H9 (cell line): ENCODE results near the gene TEX51. TPM values are rescaled to one million over a fixed set of nuclear protein-coding genes. Genes with fewer than 3 reads are reported as not detected.

Experiments
- DNase-seq: peaks from one replicate; pipeline ENCODE4 v3.0.0-alpha.2; 2017
- H2AFZ ChIP-seq: one replicate; pipeline ENCODE4 v1.6.1; 2013; ENCODE audit warnings: mild to moderate bottlenecking, low read length, control low read depth, moderate library complexity
- H2AK5ac ChIP-seq: 2 replicates; pipeline ENCODE4 v1.6.1; 2013; ENCODE audit warnings: low read length, control low read depth, mixed read lengths; ENCODE audit not compliant: insufficient read length
- H2BK120ac ChIP-seq: one replicate; pipeline ENCODE4 v1.6.1; 2013; ENCODE audit warnings: low read depth, mild to moderate bottlenecking, low read length, control low read depth, inconsistent platforms; ENCODE audit not compliant: poor library complexity, severe bottlenecking
- H2BK12ac ChIP-seq: 2 replicates; pipeline ENCODE4 v1.6.1; 2013; ENCODE audit warnings: low read length, control low read depth, mixed read lengths, low read depth; ENCODE audit not compliant: insufficient read length
- H2BK15ac ChIP-seq: 2 replicates; pipeline ENCODE4 v1.6.1; 2013; ENCODE audit warnings: low read depth, low read length, control low read depth
- H2BK20ac ChIP-seq: one replicate; pipeline ENCODE4 v1.6.1; 2013; ENCODE audit warnings: low read depth, mild to moderate bottlenecking, low read length, control low read depth, inconsistent platforms; ENCODE audit not compliant: poor library complexity, severe bottlenecking
- H2BK5ac ChIP-seq: 2 replicates; pipeline ENCODE4 v1.6.1; 2013; ENCODE audit warnings: low read length, control low read depth, mixed read lengths; ENCODE audit not compliant: insufficient read length
- H3K14ac ChIP-seq: 2 replicates; pipeline ENCODE4 v1.6.1; 2013; ENCODE audit warnings: low read length, control low read depth; ENCODE audit not compliant: insufficient read depth
- H3K18ac ChIP-seq: 2 replicates; pipeline ENCODE4 v1.6.1; 2013; ENCODE audit warnings: low read depth, mild to moderate bottlenecking, mixed read lengths, low read length, control low read depth; ENCODE audit not compliant: insufficient read length
- H3K23ac ChIP-seq: 2 replicates; pipeline ENCODE4 v1.6.1; 2013; ENCODE audit warnings: low read length, control low read depth, mixed read lengths, low read depth; ENCODE audit not compliant: insufficient read length
- H3K23me2 ChIP-seq: 2 replicates; pipeline ENCODE4 v1.6.1; 2013; ENCODE audit warnings: low read depth, mild to moderate bottlenecking, mixed read lengths, low read length, control low read depth; ENCODE audit not compliant: insufficient read length, poor library complexity, severe bottlenecking
- H3K27ac ChIP-seq: 2 replicates; pipeline ENCODE4 v1.5.1; 2013; ENCODE audit warnings: low read length, control low read depth, mixed read lengths, low read depth; ENCODE audit not compliant: insufficient read length
- H3K27me3 ChIP-seq: 2 replicates; pipeline ENCODE4 v1.6.1; 2013; ENCODE audit warnings: low read length, control low read depth, inconsistent platforms; ENCODE audit not compliant: insufficient read depth
- H3K4ac ChIP-seq: 2 replicates; pipeline ENCODE4 v1.6.1; 2013; ENCODE audit warnings: low read depth, mild to moderate bottlenecking, control low read depth, inconsistent platforms, low read length, moderate library complexity
- H3K4me1 ChIP-seq: 2 replicates; pipeline ENCODE4 v1.6.1; 2013; ENCODE audit warnings: low read length, control low read depth, inconsistent platforms; ENCODE audit not compliant: insufficient read depth
- H3K4me2 ChIP-seq: 2 replicates; pipeline ENCODE4 v1.6.1; 2013; ENCODE audit warnings: low read length, control low read depth, mixed read lengths; ENCODE audit not compliant: insufficient read length, insufficient read depth
- H3K56ac ChIP-seq: 2 replicates; pipeline ENCODE4 v1.6.1; 2013; ENCODE audit warnings: low read depth, mild to moderate bottlenecking, mixed read lengths, low read length, control low read depth; ENCODE audit not compliant: insufficient read length
- H3K79me1 ChIP-seq: 2 replicates; pipeline ENCODE4 v1.6.1; 2013; ENCODE audit warnings: low read depth, mild to moderate bottlenecking, moderate library complexity, low read length, control low read depth, inconsistent platforms; ENCODE audit not compliant: insufficient read depth, poor library complexity, severe bottlenecking
- H3K79me2 ChIP-seq: 2 replicates; pipeline ENCODE4 v1.6.1; 2013; ENCODE audit warnings: low read length, control low read depth, inconsistent platforms; ENCODE audit not compliant: insufficient read depth
- H3K9ac ChIP-seq: 2 replicates; pipeline ENCODE4 v1.6.1; 2013; ENCODE audit warnings: low read length, control low read depth, mixed read lengths; ENCODE audit not compliant: insufficient read length; ENCODE audit errors: extremely low read depth
- H3K9me3 ChIP-seq: one replicate; pipeline ENCODE4 v1.6.1; 2013; ENCODE audit warnings: low read depth, low read length, inconsistent platforms; ENCODE audit not compliant: control insufficient read depth
- H3T11ph ChIP-seq: one replicate; pipeline ENCODE4 v1.6.1; 2013; ENCODE audit warnings: mild to moderate bottlenecking, low read length, control low read depth, inconsistent platforms
- H4K20me1 ChIP-seq: one replicate; pipeline ENCODE4 v1.6.1; 2013; ENCODE audit not compliant: control insufficient read depth, insufficient read length, insufficient read depth
- H4K5ac ChIP-seq: 2 replicates; pipeline ENCODE4 v1.6.1; 2013; ENCODE audit warnings: low read depth, mild to moderate bottlenecking, mixed read lengths, low read length, control low read depth; ENCODE audit not compliant: insufficient read length
- H4K8ac ChIP-seq: replicated peaks from 2 replicates; pipeline ENCODE4 v1.6.1; 2013; ENCODE audit warnings: low read length, control low read depth, mixed read lengths, low read depth; ENCODE audit not compliant: insufficient read length
- H4K91ac ChIP-seq: 2 replicates; pipeline ENCODE4 v1.6.1; 2013; ENCODE audit warnings: low read depth, mild to moderate bottlenecking, moderate library complexity, mixed read lengths, low read length, control low read depth; ENCODE audit not compliant: insufficient read length
- H3K27ac Mint-ChIP-seq, 3 experiments: 2 replicates in 2 of 3; 3 replicates in 1 of 3; pipeline ENCODE4 v1.8.0; 2020 to 2021; ENCODE audit warnings: mixed read lengths in 3 of 3, mild to moderate bottlenecking in 1 of 3, moderate library complexity in 1 of 3
- H3K27me3 Mint-ChIP-seq: 2 replicates; pipeline ENCODE4 v1.8.0; 2021; ENCODE audit warnings: low read depth, mild to moderate bottlenecking, moderate library complexity, mixed read lengths
- H3K36me3 Mint-ChIP-seq, 3 experiments: 2 replicates in 2 of 3; 3 replicates in 1 of 3; pipeline ENCODE4 v1.8.0; 2020 to 2021; ENCODE audit warnings: low read depth in 3 of 3, mixed read lengths in 3 of 3; ENCODE audit not compliant: insufficient read depth in 1 of 3
- H3K4me1 Mint-ChIP-seq, 2 experiments: 2 replicates each; pipeline ENCODE4 v1.8.0; 2020; ENCODE audit warnings: mixed read lengths in 2 of 2
- H3K4me3 Mint-ChIP-seq, 2 experiments: 2 replicates in 1 of 2; 3 replicates in 1 of 2; pipeline ENCODE4 v1.8.0; 2020 to 2021; ENCODE audit warnings: mild to moderate bottlenecking in 2 of 2, mixed read lengths in 2 of 2, moderate library complexity in 1 of 2
- H3K9me3 Mint-ChIP-seq, 2 experiments: 2 replicates in 1 of 2; 3 replicates in 1 of 2; pipeline ENCODE4 v1.8.0; 2020; ENCODE audit warnings: mild to moderate bottlenecking in 2 of 2, mixed read lengths in 2 of 2, moderate library complexity in 1 of 2
- CTCF ChIP-seq: fragments of 200-600 bp; sonication (generic); conservative IDR thresholded peaks from 3 replicates; pipeline ENCODE4 v1.8.0; 2021; ENCODE audit warnings: antibody characterized with exemption, mild to moderate bottlenecking
- WGBS: extraction: QIAGEN DNeasy Blood & Tissue Kit; methylation state at CpG from one replicate; pipeline ENCODE4 v1.1.7; 2013; ENCODE audit warnings: missing lambda C conversion rate, low lambda C conversion rate, mixed read lengths; ENCODE audit not compliant: insufficient read length; ENCODE audit errors: extremely low coverage; 5-methylcytosine and 5-hydroxymethylcytosine counted together
- total RNA-seq: library from RNA; stranded (reverse); gene quantifications from 2 replicates; pipeline ENCODE4 v1.2.1, GENCODE V29; 2021

The TEX51 gene
- total RNA-seq, 1 experiment from 2014 or later, result not detected

GRCh38 chr2:126936219-126936723 is 37.6 kb downstream of the TEX51 start:
- H2BK12ac ChIP-seq, result no peak overlapping the region
- Mint-ChIP-seq H3K4me3 (no peak overlapping the region), H3K27ac (no peak overlapping the region), H3K27me3 (peaks cover 75% of the 10 kb centered on the region), H3K9me3 (peaks cover 18 to 22% of the 10 kb centered on the region in 2 experiments), H3K36me3 (peaks cover 5 to 20% (median 15%) of the 10 kb centered on the region in 3 experiments; a peak in 6 of 7 replicates), H3K4me1 (peaks cover 14 to 16% of the 10 kb centered on the region in 2 experiments)
- H3K56ac ChIP-seq, result no peak overlapping the region
- no peaks in the 10 kb centered on the region for H4K20me1 ChIP-seq
- no peak overlapping the region for H2AK5ac ChIP-seq
- no peak overlapping the region for H3K27ac ChIP-seq
- no peak overlapping the region for H3K23ac ChIP-seq
- H2BK15ac ChIP-seq, result no peak overlapping the region
- no peak overlapping the region for H3T11ph ChIP-seq
- no peaks in the 10 kb centered on the region for H3K4me1 ChIP-seq
- no peak for DNase-seq
- H4K91ac ChIP-seq, result no peak overlapping the region
- H3K79me1 ChIP-seq, result no peaks in the 10 kb centered on the region
- no peak overlapping the region for H3K4ac ChIP-seq
- no peaks in the 10 kb centered on the region for H3K23me2 ChIP-seq
- no peak overlapping the region for H3K14ac ChIP-seq
- H4K8ac ChIP-seq, result no peak overlapping the region
- no peak for TF ChIP-seq CTCF
- H3K9ac ChIP-seq, result no peak overlapping the region
- no peak overlapping the region for H2BK5ac ChIP-seq
- no peaks in the 10 kb centered on the region for H3K9me3 ChIP-seq
- H2BK120ac ChIP-seq, result no peak overlapping the region
- no peak overlapping the region for H3K4me2 ChIP-seq
- H3K18ac ChIP-seq, result no peak overlapping the region
- no peaks in the 10 kb centered on the region for H3K79me2 ChIP-seq
- WGBS, result no CpG with 5 or more reads among the region's 4 CpGs
- H4K5ac ChIP-seq, result no peak overlapping the region
- no peak overlapping the region for H2AFZ ChIP-seq
- H3K27me3 ChIP-seq, result no peaks in the 10 kb centered on the region
- H2BK20ac ChIP-seq, result no peak overlapping the region
